Right lobe of liver (tissue), 4 donors: ENCODE measurements around the gene PHEX.

Experiments
- POLR2A ChIP-seq: fragments of 450-650 bp; IDR thresholded peaks from one replicate; pipeline ENCODE4 v1.6.1; 2017; ENCODE audit warnings: antibody characterized with exemption, mild to moderate bottlenecking
- TF ChIP-seq, protein P1 (sequence below), 4 donors: fragments of 200-600 bp in 3 of 4; fragments of 450-650 bp in 1 of 4; IDR thresholded peaks; one replicate each; pipeline versions ENCODE4 v1.5.1 to v1.8.0; 2016 to 2022; ENCODE audit warnings: antibody characterized with exemption in 4 of 4, mild to moderate bottlenecking in 2 of 4
- donor health status: DM: no; HTN: no; CAD: no.
- donor health status: DM: no; HTN: no; CAD: no.
- donor health status: DM: no; HTN: yes; CAD: no.

DNA sequence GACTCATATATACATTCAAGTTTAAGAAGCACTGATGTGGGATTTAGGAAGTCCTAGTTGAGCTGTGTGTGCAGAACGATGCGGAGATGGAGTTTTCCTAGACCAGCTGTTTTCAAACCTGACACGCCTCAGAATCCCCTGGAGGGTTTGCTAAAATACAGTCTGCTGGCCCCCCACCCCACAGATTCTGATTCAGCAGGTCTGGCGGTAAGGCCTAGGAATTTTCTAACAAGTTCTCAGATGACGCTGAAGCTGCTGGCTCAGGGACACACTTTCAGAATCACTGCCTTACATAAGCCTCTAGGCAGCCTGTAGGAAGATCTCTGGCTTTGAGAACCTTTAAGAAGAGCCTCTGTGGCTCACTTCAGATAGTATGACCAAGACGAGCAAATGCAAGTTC, 73.1 kb downstream of the PHEX start:
- TF ChIP-seq, protein P1, sequence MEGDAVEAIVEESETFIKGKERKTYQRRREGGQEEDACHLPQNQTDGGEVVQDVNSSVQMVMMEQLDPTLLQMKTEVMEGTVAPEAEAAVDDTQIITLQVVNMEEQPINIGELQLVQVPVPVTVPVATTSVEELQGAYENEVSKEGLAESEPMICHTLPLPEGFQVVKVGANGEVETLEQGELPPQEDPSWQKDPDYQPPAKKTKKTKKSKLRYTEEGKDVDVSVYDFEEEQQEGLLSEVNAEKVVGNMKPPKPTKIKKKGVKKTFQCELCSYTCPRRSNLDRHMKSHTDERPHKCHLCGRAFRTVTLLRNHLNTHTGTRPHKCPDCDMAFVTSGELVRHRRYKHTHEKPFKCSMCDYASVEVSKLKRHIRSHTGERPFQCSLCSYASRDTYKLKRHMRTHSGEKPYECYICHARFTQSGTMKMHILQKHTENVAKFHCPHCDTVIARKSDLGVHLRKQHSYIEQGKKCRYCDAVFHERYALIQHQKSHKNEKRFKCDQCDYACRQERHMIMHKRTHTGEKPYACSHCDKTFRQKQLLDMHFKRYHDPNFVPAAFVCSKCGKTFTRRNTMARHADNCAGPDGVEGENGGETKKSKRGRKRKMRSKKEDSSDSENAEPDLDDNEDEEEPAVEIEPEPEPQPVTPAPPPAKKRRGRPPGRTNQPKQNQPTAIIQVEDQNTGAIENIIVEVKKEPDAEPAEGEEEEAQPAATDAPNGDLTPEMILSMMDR (IDR thresholded peaks at IDR 0.05): no peak
- TF ChIP-seq POLR2A: no peak
